ENCODE results near the gene NAB1. TPM values are rescaled to one million over a fixed set of nuclear protein-coding genes. Genes with fewer than 3 reads are reported as not detected.

The NAB1 gene
- total and polyA plus RNA-seq, 2 donors (not counting 3 experiments of a cell fraction or from before 2014, with no cell fraction given): 7.5 to 36.1 TPM

GRCh38 chr2:190656301-190656700, 7.4 kb downstream of the NAB1 start:
- H3K79me2 ChIP-seq (ENCODE audit: control insufficient read depth, insufficient read depth, low read length): peaks cover 66% of the 10 kb centered on the region

GRCh38 chr2:190657474-190658255, 8.8 kb downstream of the NAB1 start:
- Histone ChIP-seq H3K9me1 (replicated peaks; ENCODE audit: control insufficient read depth, extremely low read depth, insufficient read depth, low read length) (no peaks in the 10 kb centered on the region), H3K4me1 (ENCODE audit: control insufficient read depth, extremely low read depth, insufficient read depth, low read length) (peaks cover under 1% of the 10 kb centered on the region), H3K4me2 (ENCODE audit: insufficient read depth, low read length) (no peak overlapping the region), H2AFZ (ENCODE audit: low read depth, low read length) (no peak overlapping the region), H3K27ac (ENCODE audit: insufficient read depth, low read depth, low read length) (no peak overlapping the region), H3K4me3 (replicated peaks in 1 of 3; ENCODE audit: insufficient read depth in 1 of 3, low read depth in 1 of 3, low read length in 3 of 3) (no peak overlapping the region), H3K36me3 (ENCODE audit: control insufficient read depth in 2 of 2, extremely low read depth in 1 of 2, insufficient read depth in 2 of 2, low read length in 2 of 2) (peaks cover 0 to 3% of the 10 kb centered on the region in 2 experiments), H4K20me1 (replicated peaks; ENCODE audit: control insufficient read depth, extremely low read depth, insufficient read depth, low read length) (peaks cover 3% of the 10 kb centered on the region), H3K27me3 (ENCODE audit: control insufficient read depth in 2 of 2, insufficient read depth in 2 of 2, low read length in 2 of 2) (no peaks in the 10 kb centered on the region), H3K79me2 (ENCODE audit: control insufficient read depth, insufficient read depth, low read length) (peaks cover 56% of the 10 kb centered on the region), H3K9ac (replicated peaks; ENCODE audit: extremely low read depth, insufficient read depth, low read length) (no peak overlapping the region), H3K9me3 (replicated peaks; ENCODE audit: control insufficient read depth, insufficient read depth, low read length) (no peaks in the 10 kb centered on the region)
- dilution Hi-C loops (cut with MboI; ENCODE audit: extremely low pct_ligation_motif_present, low sequenced_read_pairs): no loop called here
- no peak for FAIRE-seq
- POLR2A ChIA-PET: no interaction called here
- CTCF ChIA-PET: no interaction called here
- TF ChIP-seq POLR2A (IDR thresholded peaks at IDR 0.05; ENCODE audit: low read depth, low read length): no peak
- TF ChIP-seq MYC (IDR thresholded peaks at IDR 0.05; ENCODE audit: low read depth, low read length): no peak
- TF ChIP-seq FOS (IDR thresholded peaks at IDR 0.05; ENCODE audit: borderline replicate concordance, insufficient read depth, low read length): no peak
- TF ChIP-seq GATA2 (IDR thresholded peaks at IDR 0.05; ENCODE audit: insufficient read depth, insufficient read length, low read depth, low read length): no peak
- TF ChIP-seq EZH2 (IDR thresholded peaks at IDR 0.05; ENCODE audit: borderline replicate concordance, low read depth, low read length, severe bottlenecking): no peak
- TF ChIP-seq POLR2AphosphoS5 (IDR thresholded peaks at IDR 0.05; ENCODE audit: insufficient read depth, low read depth, low read length): no peak
- TF ChIP-seq MAX (IDR thresholded peaks at IDR 0.05; ENCODE audit: insufficient read depth, insufficient read length): no peak
- TF ChIP-seq CTCF (IDR thresholded peaks at IDR 0.05; ENCODE audit: extremely low read depth in 1 of 2, insufficient read depth in 1 of 2, low read depth in 1 of 2, low read length in 2 of 2): no peak
- TF ChIP-seq JUN (IDR thresholded peaks at IDR 0.05; ENCODE audit: borderline replicate concordance, insufficient read depth, insufficient read length, low read depth): no peak
- DNase-seq (ENCODE audit: low read depth, low spot score): no peak
- intact Hi-C loops (cut with micrococcal nuclease): no loop called here
- no TSS peak for BruUV-seq (replicated peaks)

More at GRCh38 chr2:190656301-190656700, 7.4 kb downstream of the NAB1 start:
- H3K27ac ChIP-seq (ENCODE audit: insufficient read depth, low read depth, low read length): no peak overlapping the region
- BruUV-seq (replicated peaks): no TSS peak
- H3K9me3 ChIP-seq (replicated peaks; ENCODE audit: control insufficient read depth, insufficient read depth, low read length): no peaks in the 10 kb centered on the region
- H3K36me3 ChIP-seq (ENCODE audit: control insufficient read depth in 2 of 2, extremely low read depth in 1 of 2, insufficient read depth in 2 of 2, low read length in 2 of 2): peaks cover 0 to 3% of the 10 kb centered on the region in 2 experiments
- no peak overlapping the region for H3K4me3 ChIP-seq (replicated peaks in 1 of 3; ENCODE audit: insufficient read depth in 1 of 3, low read depth in 1 of 3, low read length in 3 of 3)
- dilution Hi-C loops (cut with MboI; ENCODE audit: extremely low pct_ligation_motif_present, low sequenced_read_pairs) (no loop called here), intact Hi-C loops (cut with micrococcal nuclease) (no loop called here)
- H3K9ac ChIP-seq (replicated peaks; ENCODE audit: extremely low read depth, insufficient read depth, low read length): no peak overlapping the region
- H3K4me1 ChIP-seq (ENCODE audit: control insufficient read depth, extremely low read depth, insufficient read depth, low read length): peaks cover 2% of the 10 kb centered on the region
- H3K4me2 ChIP-seq (ENCODE audit: insufficient read depth, low read length): no peak overlapping the region
- H3K9me1 ChIP-seq (replicated peaks; ENCODE audit: control insufficient read depth, extremely low read depth, insufficient read depth, low read length): no peaks in the 10 kb centered on the region
- H3K27me3 ChIP-seq (ENCODE audit: control insufficient read depth in 2 of 2, insufficient read depth in 2 of 2, low read length in 2 of 2): no peaks in the 10 kb centered on the region
- no peak overlapping the region for H2AFZ ChIP-seq (ENCODE audit: low read depth, low read length)
- POLR2A ChIA-PET: no interaction called here
- DNase-seq (ENCODE audit: low read depth, low spot score): no peak
- no peak for FAIRE-seq
- no peak for TF ChIP-seq POLR2A (IDR thresholded peaks at IDR 0.05; ENCODE audit: low read depth, low read length)
- H4K20me1 ChIP-seq (replicated peaks; ENCODE audit: control insufficient read depth, extremely low read depth, insufficient read depth, low read length): peaks cover 3% of the 10 kb centered on the region
- CTCF ChIA-PET: interaction anchor here (1.0 to 2.4 kb wide), 2 partner anchors 9 to 23 kb away, joined by 3 to 10 read pairs; no protein-coding TSS in a partner anchor

All from endothelial cell of umbilical vein (primary cell).